GM23248 (cell line): ENCODE measurements around the gene KAT8. TPM values are rescaled to one million over a fixed set of nuclear protein-coding genes. Genes with fewer than 3 reads are reported as not detected.

Experiments
- DNase-seq: peaks from one replicate; pipeline ENCODE4 v3.0.0-alpha.2; 2015
- H2AFZ ChIP-seq: fragments of 200-600 bp; sonication (generic); 2 replicates; pipeline ENCODE4 v1.6.1; 2016; ENCODE audit warnings: antibody characterized with exemption
- H3F3A ChIP-seq: fragments of 200-600 bp; sonication (generic); 2 replicates; pipeline ENCODE4 v1.6.1; 2016; ENCODE audit warnings: mild to moderate bottlenecking, antibody characterized with exemption, mixed run types; ENCODE audit not compliant: insufficient read depth
- H3K27ac ChIP-seq: fragments of 200-600 bp; sonication (generic); 2 replicates; pipeline ENCODE4 v1.5.1; 2016; ENCODE audit warnings: mild to moderate bottlenecking
- H3K27me3 ChIP-seq: fragments of 200-600 bp; sonication (generic); replicated peaks from 2 replicates; pipeline ENCODE4 v1.6.1; 2016; ENCODE audit warnings: mild to moderate bottlenecking; ENCODE audit not compliant: insufficient read depth
- H3K36me3 ChIP-seq: fragments of 200-600 bp; sonication (generic); 2 replicates; pipeline ENCODE4 v1.6.1; 2016; ENCODE audit warnings: low read depth, mild to moderate bottlenecking
- H3K4me1 ChIP-seq: fragments of 200-600 bp; sonication (generic); 2 replicates; pipeline ENCODE4 v1.6.1; 2016; ENCODE audit warnings: mild to moderate bottlenecking; ENCODE audit not compliant: insufficient read depth
- H3K4me2 ChIP-seq: fragments of 200-600 bp; sonication (generic); one replicate; pipeline ENCODE4 v1.6.1; 2016; ENCODE audit warnings: mild to moderate bottlenecking; ENCODE audit not compliant: unreplicated experiment
- H3K4me3 ChIP-seq: fragments of 200-600 bp; sonication (generic); 2 replicates; pipeline ENCODE4 v1.5.1; 2016; ENCODE audit warnings: mild to moderate bottlenecking
- H3K79me2 ChIP-seq: fragments of 200-600 bp; sonication (generic); 2 replicates; pipeline ENCODE4 v1.6.1; 2016; ENCODE audit warnings: mild to moderate bottlenecking; ENCODE audit not compliant: insufficient read depth
- H3K9ac ChIP-seq: fragments of 200-600 bp; sonication (generic); 2 replicates; pipeline ENCODE4 v1.6.1; 2016; ENCODE audit warnings: mild to moderate bottlenecking
- H3K9me2 ChIP-seq: fragments of 200-600 bp; sonication (generic); 2 replicates; pipeline ENCODE4 v1.6.1; 2016; ENCODE audit warnings: mixed run types, mild to moderate bottlenecking, moderate library complexity; ENCODE audit not compliant: insufficient read depth
- H3K9me3 ChIP-seq: fragments of 200-600 bp; sonication (generic); one replicate; pipeline ENCODE4 v1.6.1; 2017; ENCODE audit warnings: low read depth
- H4K20me1 ChIP-seq: fragments of 200-600 bp; sonication (generic); 2 replicates; pipeline ENCODE4 v1.6.0; 2016; ENCODE audit not compliant: insufficient read depth
- EZH2 ChIP-seq: fragments of 200-600 bp; sonication (generic); IDR thresholded peaks from 2 replicates; pipeline ENCODE4 v1.6.1; 2018; ENCODE audit warnings: antibody characterized with exemption, mild to moderate bottlenecking; ENCODE audit not compliant: insufficient read depth, poor library complexity, severe bottlenecking
- EZH2phosphoT487 ChIP-seq: fragments of 200-600 bp; sonication (generic); IDR thresholded peaks from 2 replicates; pipeline ENCODE4 v1.6.1; 2018; ENCODE audit warnings: antibody characterized with exemption, moderate library complexity, mild to moderate bottlenecking, low read depth; ENCODE audit not compliant: insufficient read depth
- WGBS, 2 experiments: methylation state at CpG; one replicate each; pipeline ENCODE4 v1.1.6; 2015 to 2017; ENCODE audit warnings: low lambda C conversion rate in 2 of 2, low coverage in 1 of 2; ENCODE audit errors: missing lambda C conversion rate in 2 of 2; 5-methylcytosine and 5-hydroxymethylcytosine counted together
- in situ Hi-C: fragments of 300-500 bp; cut with MboI; formaldehyde crosslinking; loops from 2 replicates; pipeline ENCODE4 v1.15.0; 2020
- polyA plus RNA-seq: library from polyadenylated mRNA; unstranded; fragments of >200 nt; fragmentation: Nextera tagmentation; extraction: Ambion mirVana; gene quantifications from 2 replicates; pipeline ENCODE4 v1.2.1, GENCODE V29; 2016
- total RNA-seq: library from RNA; depleted of rRNA; stranded (reverse); fragments of >200 nt; shearing (Covaris generic); gene quantifications from 2 replicates; pipeline ENCODE4 v1.2.3, GENCODE V29; 2014

KAT8 gene
- total and polyA plus RNA-seq, 2 experiments from 2014 or later, result 18.4 to 50.9 TPM

DNA sequence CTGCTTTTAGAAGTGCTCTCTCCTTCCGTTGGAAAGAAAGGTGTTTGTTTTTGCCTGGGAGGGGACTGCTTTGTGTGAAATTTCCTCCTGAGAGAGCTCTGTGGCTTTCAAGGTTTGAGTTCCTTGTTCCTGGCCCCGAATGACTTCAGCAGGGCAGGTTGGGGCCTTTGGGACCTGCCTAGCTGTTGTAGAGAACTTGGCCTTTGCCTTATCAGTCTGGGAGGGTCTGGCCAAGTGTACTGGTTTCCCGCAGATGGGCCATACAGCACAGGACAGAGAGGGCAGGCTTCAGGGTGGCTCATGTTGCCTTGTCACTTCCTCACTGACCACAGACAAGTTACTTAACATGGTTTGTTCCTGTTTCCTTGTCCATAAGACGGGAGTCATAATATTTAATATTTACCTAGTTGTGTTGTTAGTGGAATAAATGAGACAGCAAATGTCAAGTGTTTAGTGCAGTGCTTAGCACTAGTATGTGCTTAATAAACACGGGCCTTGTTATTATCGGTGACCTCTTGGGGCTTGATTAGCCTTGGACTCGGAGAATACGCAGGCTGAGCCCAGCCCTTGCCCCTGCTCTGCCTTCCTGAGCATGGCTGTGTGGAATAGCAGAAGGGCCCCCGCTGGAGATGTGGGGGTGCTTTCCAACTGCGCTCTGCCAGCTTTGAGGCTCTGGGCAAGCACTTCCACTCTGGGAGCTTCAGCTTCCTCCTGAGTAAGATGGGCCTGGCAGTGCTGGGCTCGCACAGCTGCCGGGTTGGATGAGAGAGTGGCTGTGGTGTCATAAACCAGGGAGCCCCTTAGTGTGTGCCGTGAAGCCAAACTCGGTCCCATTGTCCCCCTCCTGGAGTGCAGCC is 11.5 kb downstream of the KAT8 start:
- no peak overlapping the region for H3K4me2 ChIP-seq
- in situ Hi-C loops, result no loop called here
- 91 to 92% methylated on average over 14 of the region's 14 CpGs for WGBS, 2 experiments

GRCh38 chr16:31129568-31130335 is 12.3 kb downstream of the KAT8 start:
- H3K4me1 ChIP-seq, result no peaks in the 10 kb centered on the region
- no peak overlapping the region for H3K27ac ChIP-seq
- no peaks in the 10 kb centered on the region for H3K9me3 ChIP-seq
- H2AFZ ChIP-seq, result no peak overlapping the region
- in situ Hi-C loops, result no loop called here
- no peaks in the 10 kb centered on the region for H4K20me1 ChIP-seq
- WGBS, 2 experiments, result 62 to 63% methylated on average over 28 to 29 of the region's 29 CpGs
- H3F3A ChIP-seq, result no peaks in the 10 kb centered on the region
- H3K27me3 ChIP-seq, result no peaks in the 10 kb centered on the region
- H3K79me2 ChIP-seq, result no peaks in the 10 kb centered on the region
- no peak overlapping the region for H3K9ac ChIP-seq
- TF ChIP-seq EZH2phosphoT487 (no peak), EZH2 (no peak)
- H3K4me3 ChIP-seq, result no peak overlapping the region
- DNase-seq, result peak; percentile 33
- H3K4me2 ChIP-seq, result no peak overlapping the region
- H3K36me3 ChIP-seq, result no peaks in the 10 kb centered on the region; the same call in 1 of the 2 replicates
- H3K9me2 ChIP-seq, result no peaks in the 10 kb centered on the region

More for the DNA sequence above, 11.5 kb downstream of the KAT8 start:
- TF ChIP-seq EZH2, result no peak
- TF ChIP-seq EZH2phosphoT487, result no peak
- no peak overlapping the region for H3K4me3 ChIP-seq
- H3K27ac ChIP-seq, result no peak overlapping the region
- no peaks in the 10 kb centered on the region for H3K9me3 ChIP-seq
- H3K9me2 ChIP-seq, result no peaks in the 10 kb centered on the region
- no peak for DNase-seq
- no peaks in the 10 kb centered on the region for H3K79me2 ChIP-seq
- H3F3A ChIP-seq, result no peaks in the 10 kb centered on the region
- H3K9ac ChIP-seq, result no peak overlapping the region
- no peaks in the 10 kb centered on the region for H4K20me1 ChIP-seq
- no peak overlapping the region for H2AFZ ChIP-seq
- H3K27me3 ChIP-seq, result no peaks in the 10 kb centered on the region
- H3K4me1 ChIP-seq, result no peaks in the 10 kb centered on the region
- peaks cover 3% of the 10 kb centered on the region; the same call in 1 of the 2 replicates for H3K36me3 ChIP-seq

DNA sequence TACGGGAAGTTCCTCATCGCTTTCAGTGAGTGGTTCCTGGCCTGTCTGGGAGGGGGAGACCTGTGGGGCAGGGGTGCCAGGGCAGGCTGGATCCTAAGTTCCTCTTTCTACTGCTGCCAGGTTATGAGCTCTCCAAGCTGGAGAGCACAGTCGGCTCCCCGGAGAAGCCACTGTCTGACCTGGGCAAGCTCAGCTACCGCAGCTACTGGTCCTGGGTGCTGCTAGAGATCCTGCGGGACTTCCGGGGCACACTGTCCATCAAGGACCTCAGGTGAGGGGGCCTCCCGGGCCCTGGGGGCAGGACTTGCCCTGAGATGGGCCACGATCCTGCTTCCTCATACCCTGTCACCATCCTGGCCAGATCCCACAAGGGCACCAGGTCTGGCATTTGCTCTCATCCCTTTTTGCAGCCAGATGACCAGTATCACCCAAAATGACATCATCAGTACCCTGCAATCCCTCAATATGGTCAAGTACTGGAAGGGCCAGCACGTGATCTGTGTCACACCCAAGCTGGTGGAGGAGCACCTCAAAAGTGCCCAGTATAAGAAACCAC is 12.9 kb downstream of the KAT8 start:
- no peak overlapping the region for H3K9ac ChIP-seq
- no peak overlapping the region for H3K4me2 ChIP-seq
- H3K36me3 ChIP-seq, result no peaks in the 10 kb centered on the region
- H3K4me1 ChIP-seq, result no peaks in the 10 kb centered on the region
- no peaks in the 10 kb centered on the region for H3K79me2 ChIP-seq
- no peak for DNase-seq
- H3F3A ChIP-seq, result no peaks in the 10 kb centered on the region
- H2AFZ ChIP-seq, result no peak overlapping the region
- H3K27me3 ChIP-seq, result no peaks in the 10 kb centered on the region
- no peak overlapping the region for H3K4me3 ChIP-seq
- no peak overlapping the region for H3K27ac ChIP-seq
- WGBS, 2 experiments, result 99 to 100% methylated on average over 7 to 10 of the region's 10 CpGs
- in situ Hi-C loops, result no loop called here
- no peaks in the 10 kb centered on the region for H3K9me2 ChIP-seq
- no peaks in the 10 kb centered on the region for H3K9me3 ChIP-seq
- TF ChIP-seq EZH2phosphoT487 (no peak), EZH2 (no peak)
- no peaks in the 10 kb centered on the region for H4K20me1 ChIP-seq

GRCh38 chr16:31130899-31131298 is 13.4 kb downstream of the KAT8 start:
- H3K27me3 ChIP-seq, result no peaks in the 10 kb centered on the region
- no peaks in the 10 kb centered on the region for H3K9me2 ChIP-seq
- no peak overlapping the region for H3K27ac ChIP-seq
- no peaks in the 10 kb centered on the region for H3K36me3 ChIP-seq
- 88 to 92% methylated on average over 5 of the region's 6 CpGs for WGBS, 2 experiments
- H3K4me2 ChIP-seq, result no peak overlapping the region
- no peak for DNase-seq
- H2AFZ ChIP-seq, result no peak overlapping the region
- TF ChIP-seq EZH2phosphoT487, result no peak
- no peak for TF ChIP-seq EZH2
- no peaks in the 10 kb centered on the region for H3K79me2 ChIP-seq
- no peak overlapping the region for H3K9ac ChIP-seq
- no peaks in the 10 kb centered on the region for H3F3A ChIP-seq
- in situ Hi-C loops, result no loop called here
- H4K20me1 ChIP-seq, result no peaks in the 10 kb centered on the region
- H3K4me3 ChIP-seq, result no peak overlapping the region
- H3K9me3 ChIP-seq, result no peaks in the 10 kb centered on the region
- no peaks in the 10 kb centered on the region for H3K4me1 ChIP-seq
